Measurements from ENCODE around the gene IGF1.

IGF1 gene

DNA sequence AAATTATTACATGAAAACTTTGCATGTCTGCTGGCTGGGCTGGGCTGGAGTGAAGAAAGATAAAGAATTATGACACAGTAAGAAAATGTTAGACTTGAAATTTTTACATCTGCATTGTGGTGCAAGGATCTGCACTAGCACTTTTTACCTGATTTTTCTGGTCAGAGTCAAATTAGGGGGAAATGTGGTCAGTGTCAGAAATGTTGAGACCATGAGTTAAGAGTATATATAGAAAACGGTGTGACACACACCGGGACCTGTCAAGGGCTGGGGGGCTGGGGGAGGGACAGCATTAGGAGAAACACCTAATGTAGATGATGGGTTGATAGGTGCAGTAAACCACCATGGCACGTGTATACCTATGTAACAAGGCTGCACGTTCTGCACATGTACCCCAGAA lies 90.3 kb downstream of the IGF1 start:
- H3K4me1 ChIP-seq (ENCODE audit: low read length): no peaks in the 10 kb centered on the region
- H3K36me3 ChIP-seq (replicated peaks; ENCODE audit: low read depth, low read length): no peaks in the 10 kb centered on the region
- H3K4me2 ChIP-seq (ENCODE audit: low read length): no peak overlapping the region
- H3K27ac ChIP-seq (ENCODE audit: low read length): no peak overlapping the region
- H4K20me1 ChIP-seq (ENCODE audit: insufficient read depth, low read length): no peaks in the 10 kb centered on the region
- no peak overlapping the region for H2AFZ ChIP-seq (ENCODE audit: low read depth, low read length)
- no peak for TF ChIP-seq CTCF (IDR thresholded peaks at IDR 0.05; ENCODE audit: low read depth, low read length)
- no peak for TF ChIP-seq EZH2phosphoT487 (IDR thresholded peaks at IDR 0.05; ENCODE audit: low read depth)
- H3K79me2 ChIP-seq (ENCODE audit: low read length): no peaks in the 10 kb centered on the region
- H3K9ac ChIP-seq (ENCODE audit: low read length): no peak overlapping the region
- no peak overlapping the region for H3K4me3 ChIP-seq (ENCODE audit: low read length)
- no peaks in the 10 kb centered on the region for H3K27me3 ChIP-seq (ENCODE audit: low read depth, low read length)
- no peaks in the 10 kb centered on the region for H3K9me3 ChIP-seq (ENCODE audit: insufficient read depth, low read length)

GRCh38 chr12:102388469-102388868 lies 91.9 kb downstream of the IGF1 start:
- H3K79me2 ChIP-seq (ENCODE audit: low read length): no peaks in the 10 kb centered on the region
- TF ChIP-seq CTCF (IDR thresholded peaks at IDR 0.05; ENCODE audit: low read depth, low read length): no peak
- TF ChIP-seq EZH2phosphoT487 (IDR thresholded peaks at IDR 0.05; ENCODE audit: low read depth): no peak
- no peak overlapping the region for H2AFZ ChIP-seq (ENCODE audit: low read depth, low read length)
- H3K4me2 ChIP-seq (ENCODE audit: low read length): no peak overlapping the region
- no peaks in the 10 kb centered on the region for H4K20me1 ChIP-seq (ENCODE audit: insufficient read depth, low read length)
- no peaks in the 10 kb centered on the region for H3K36me3 ChIP-seq (replicated peaks; ENCODE audit: low read depth, low read length)
- no peaks in the 10 kb centered on the region for H3K4me1 ChIP-seq (ENCODE audit: low read length)
- H3K27me3 ChIP-seq (ENCODE audit: low read depth, low read length): no peaks in the 10 kb centered on the region
- no peak overlapping the region for H3K4me3 ChIP-seq (ENCODE audit: low read length)
- no peak overlapping the region for H3K9ac ChIP-seq (ENCODE audit: low read length)
- H3K27ac ChIP-seq (ENCODE audit: low read length): no peak overlapping the region
- H3K9me3 ChIP-seq (ENCODE audit: insufficient read depth, low read length): peaks cover 3% of the 10 kb centered on the region; the same call in 1 of the 2 replicates

- Histone ChIP-seq H3K9ac (ENCODE audit: low read length) (no peak overlapping the region), H3K27me3 (ENCODE audit: low read depth, low read length) (no peaks in the 10 kb centered on the region), H4K20me1 (ENCODE audit: insufficient read depth, low read length) (no peaks in the 10 kb centered on the region), H3K36me3 (replicated peaks; ENCODE audit: low read depth, low read length) (no peaks in the 10 kb centered on the region), H3K27ac (ENCODE audit: low read length) (no peak overlapping the region), H3K79me2 (ENCODE audit: low read length) (no peaks in the 10 kb centered on the region), H3K4me3 (ENCODE audit: low read length) (no peak overlapping the region), H2AFZ (ENCODE audit: low read depth, low read length) (no peak overlapping the region), H3K4me2 (ENCODE audit: low read length) (no peak overlapping the region), H3K4me1 (ENCODE audit: low read length) (no peaks in the 10 kb centered on the region), H3K9me3 (ENCODE audit: insufficient read depth, low read length) (peaks cover 3% of the 10 kb centered on the region; the same call in 1 of the 2 replicates)
- no peak for TF ChIP-seq EZH2phosphoT487 (IDR thresholded peaks at IDR 0.05; ENCODE audit: low read depth)
- TF ChIP-seq CTCF (IDR thresholded peaks at IDR 0.05; ENCODE audit: low read depth, low read length): no peak
Measured at GRCh38 chr12:102385343-102385742, 95.0 kb downstream of the IGF1 start.

- no peaks in the 10 kb centered on the region for H4K20me1 ChIP-seq (ENCODE audit: insufficient read depth, low read length)
- no peak for TF ChIP-seq CTCF (IDR thresholded peaks at IDR 0.05; ENCODE audit: low read depth, low read length)
- TF ChIP-seq EZH2phosphoT487 (IDR thresholded peaks at IDR 0.05; ENCODE audit: low read depth): no peak
- no peak overlapping the region for H3K9ac ChIP-seq (ENCODE audit: low read length)
- no peak overlapping the region for H2AFZ ChIP-seq (ENCODE audit: low read depth, low read length)
- H3K9me3 ChIP-seq (ENCODE audit: insufficient read depth, low read length): peaks cover 3% of the 10 kb centered on the region; the same call in 1 of the 2 replicates
- no peak overlapping the region for H3K4me3 ChIP-seq (ENCODE audit: low read length)
- no peak overlapping the region for H3K27ac ChIP-seq (ENCODE audit: low read length)
- no peaks in the 10 kb centered on the region for H3K79me2 ChIP-seq (ENCODE audit: low read length)
- no peaks in the 10 kb centered on the region for H3K4me1 ChIP-seq (ENCODE audit: low read length)
- no peaks in the 10 kb centered on the region for H3K27me3 ChIP-seq (ENCODE audit: low read depth, low read length)
- no peaks in the 10 kb centered on the region for H3K36me3 ChIP-seq (replicated peaks; ENCODE audit: low read depth, low read length)
- no peak overlapping the region for H3K4me2 ChIP-seq (ENCODE audit: low read length)
Measured at GRCh38 chr12:102379346-102380162, 100.8 kb downstream of the IGF1 start.

All from OCI-LY3 (cell line).